Heart right ventricle (tissue), 16 donors: ENCODE data around the gene MCF2. TPM values are rescaled to one million over a fixed set of nuclear protein-coding genes. Genes with fewer than 3 reads are reported as not detected.

Source experiments
- ATAC-seq, 8 donors: fragments of 200-7000 bp; cut with Tn5 transposase; one replicate each; pipeline ENCODE4 v1.9.1; 2020; ENCODE audit warnings: mild to moderate bottlenecking in 8 of 8, moderate library complexity in 8 of 8, moderate number of reproducible peaks in 1 of 8
- DNase-seq, 2 donors: peaks; one replicate each; pipeline ENCODE4 v3.0.0-alpha.2; 2020
- H3K27ac ChIP-seq, 10 donors: fragments of 200-600 bp; sonication (generic) in 2 of 10; one replicate each; pipeline versions ENCODE4 v1.5.0 to v1.8.0; 2020 to 2022; ENCODE audit warnings: mild to moderate bottlenecking in 3 of 10
- H3K27me3 ChIP-seq, 7 donors: fragments of 200-600 bp; one replicate each; pipeline ENCODE4 v1.8.0; 2021 to 2022; ENCODE audit warnings: mild to moderate bottlenecking in 2 of 7
- H3K36me3 ChIP-seq, 9 donors: fragments of 200-600 bp; sonication (generic) in 1 of 9; one replicate each; pipeline versions ENCODE4 v1.5.0 to v1.8.0; 2020 to 2022; ENCODE audit warnings: mild to moderate bottlenecking in 2 of 9
- H3K4me1 ChIP-seq, 9 donors: fragments of 200-600 bp; sonication (generic) in 1 of 9; one replicate each; pipeline versions ENCODE4 v1.5.0 to v1.8.0; 2020 to 2022; ENCODE audit warnings: mild to moderate bottlenecking in 4 of 9
- H3K4me3 ChIP-seq, 10 donors: fragments of 200-600 bp; sonication (generic) in 2 of 10; one replicate each; pipeline versions ENCODE4 v1.5.0 to v1.8.0; 2020 to 2022; ENCODE audit warnings: mild to moderate bottlenecking in 7 of 10, moderate library complexity in 2 of 10
- H3K9me3 ChIP-seq, 11 donors: fragments of 200-600 bp in 10 of 11; sonication (generic) in 2 of 11; one replicate each; pipeline versions ENCODE4 v1.5.0 to v1.8.0; 2013 to 2022; ENCODE audit warnings: mild to moderate bottlenecking in 2 of 11, control low read depth in 1 of 11, moderate library complexity in 1 of 11
- WGBS, 2 donors: extraction: QIAGEN DNeasy Blood & Tissue Kit; methylation state at CpG; one replicate each; pipeline ENCODE4 v1.1.7; 2013; ENCODE audit warnings: inconsistent platforms in 1 of 2; 5-methylcytosine and 5-hydroxymethylcytosine counted together
- intact Hi-C, 10 donors: fragments of 100-400 bp; cut with DNase I; formaldehyde crosslinking; loops; one replicate each; pipeline versions ENCODE4 v1.11.1 to v1.14.2; 2022
- polyA plus RNA-seq, 2 donors: library from polyadenylated mRNA; stranded (reverse); fragments of 200-250 nt; gene quantifications; one replicate each; pipeline ENCODE4 v1.2.3, GENCODE V29; 2013
- total RNA-seq, 10 donors: library from RNA; stranded (reverse); fragmentation: NEBNext Ultra II Directional in 3 of 10; extraction: Animal tissue kit (Norgen Biotek cat#: 25700) in 3 of 10; gene quantifications; one replicate each; pipeline versions ENCODE4 v1.2.1 to v1.2.4, GENCODE V29; 2021 to 2023
- TF ChIP-seq, protein P1 (sequence below), 9 donors: fragments of 200-600 bp; sonication (generic) in 2 of 9; IDR thresholded peaks; one replicate each; pipeline versions ENCODE4 v1.5.0 to v1.8.0; 2021 to 2022; ENCODE audit warnings: antibody characterized with exemption in 9 of 9, mild to moderate bottlenecking in 5 of 9, moderate library complexity in 1 of 9
- donor health status: Arrhythmogenic right ventricular cardiomyopathy.
- donor health status: ischemic (EF 13 %, LVEDD 7.1; RV severe dilation, severe dysfunction).
- donor health status: healthy with polysubstance abuse.
- donor health status: DM: no; HTN: yes; CAD: no.
- donor health status: DM: no; HTN: no; CAD: no.
- donor health status: ischemic (EF 25% LVEDD 6.9; RV normal size, moderate dysfunction).
- donor health status: ischemic (EF 25% LVEDD 5.7; RV mildly dilated, moderate dysfunction).
- donor health status: healthy.
- donor health status: DM: yes; HTN: yes; CAD: no.
- donor health status: Ischemic cardiomyopathy.
- donor health status: ischemic (EF 35%, LVEDD 5.7; RV mildly dilated, moderate dysfunction).
- donor health status: nonischemic (EF 11% LVEDD 7.7; RV severe dilation, severe dysfunction).
- donor health status: DM: yes; HTN: yes; CAD: no.
- donor health status: PGD.
- donor health status: ischemic (EF 29% LVEDD 5.4; RV normal size, mild dysfunction).
- donor health status: nonischemic (EF 23%, LVEDD 6.1; RV moderate dilation, normal function).

The MCF2 gene
- total and polyA plus RNA-seq, 12 donors: 0.03 to 4.5 (median 0.51) TPM

GRCh38 chrX:139532834-139533233 is 175.1 kb downstream of the MCF2 start:
- Histone ChIP-seq H3K9me3 (no peaks in the 10 kb centered on the region), H3K36me3 (no peaks in the 10 kb centered on the region), H3K4me3 (no peak overlapping the region), H3K27ac (no peak overlapping the region), H3K27me3 (no peaks in the 10 kb centered on the region), H3K4me1 (no peaks in the 10 kb centered on the region)
- WGBS, 2 donors: 89 to 92% methylated on average over 4 of the region's 4 CpGs
- intact Hi-C loops: no loop called here
- TF ChIP-seq, protein P1, sequence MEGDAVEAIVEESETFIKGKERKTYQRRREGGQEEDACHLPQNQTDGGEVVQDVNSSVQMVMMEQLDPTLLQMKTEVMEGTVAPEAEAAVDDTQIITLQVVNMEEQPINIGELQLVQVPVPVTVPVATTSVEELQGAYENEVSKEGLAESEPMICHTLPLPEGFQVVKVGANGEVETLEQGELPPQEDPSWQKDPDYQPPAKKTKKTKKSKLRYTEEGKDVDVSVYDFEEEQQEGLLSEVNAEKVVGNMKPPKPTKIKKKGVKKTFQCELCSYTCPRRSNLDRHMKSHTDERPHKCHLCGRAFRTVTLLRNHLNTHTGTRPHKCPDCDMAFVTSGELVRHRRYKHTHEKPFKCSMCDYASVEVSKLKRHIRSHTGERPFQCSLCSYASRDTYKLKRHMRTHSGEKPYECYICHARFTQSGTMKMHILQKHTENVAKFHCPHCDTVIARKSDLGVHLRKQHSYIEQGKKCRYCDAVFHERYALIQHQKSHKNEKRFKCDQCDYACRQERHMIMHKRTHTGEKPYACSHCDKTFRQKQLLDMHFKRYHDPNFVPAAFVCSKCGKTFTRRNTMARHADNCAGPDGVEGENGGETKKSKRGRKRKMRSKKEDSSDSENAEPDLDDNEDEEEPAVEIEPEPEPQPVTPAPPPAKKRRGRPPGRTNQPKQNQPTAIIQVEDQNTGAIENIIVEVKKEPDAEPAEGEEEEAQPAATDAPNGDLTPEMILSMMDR (IDR thresholded peaks at IDR 0.05): no peak
- ATAC-seq: no peak
- DNase-seq: no peak

Other genes starting within 250 kb of the MCF2 start
- gene F9, start 177.4 kb downstream of the MCF2 start, total RNA-seq: not detected
- not detected for gene F9, start 177.4 kb downstream of the MCF2 start, polyA plus RNA-seq
- gene ATP11C, start 224.9 kb upstream of the MCF2 start, total RNA-seq: 1 to 10 TPM; 1.8 to 8.5 (median 3.3) TPM
- 1 to 10 TPM; 2.4 to 2.5 TPM for gene ATP11C, start 224.9 kb upstream of the MCF2 start, polyA plus RNA-seq